H9 (cell line): ENCODE results near the gene C16orf92. TPM values are rescaled to one million over a fixed set of nuclear protein-coding genes. Genes with fewer than 3 reads are reported as not detected.

Experiments
- DNase-seq: peaks from one replicate; pipeline ENCODE4 v3.0.0-alpha.2; 2017
- H2AFZ ChIP-seq: one replicate; pipeline ENCODE4 v1.6.1; 2013; ENCODE audit warnings: mild to moderate bottlenecking, low read length, control low read depth, moderate library complexity
- H2AK5ac ChIP-seq: 2 replicates; pipeline ENCODE4 v1.6.1; 2013; ENCODE audit warnings: low read length, control low read depth, mixed read lengths; ENCODE audit not compliant: insufficient read length
- H2BK120ac ChIP-seq: one replicate; pipeline ENCODE4 v1.6.1; 2013; ENCODE audit warnings: low read depth, mild to moderate bottlenecking, low read length, control low read depth, inconsistent platforms; ENCODE audit not compliant: poor library complexity, severe bottlenecking
- H2BK12ac ChIP-seq: 2 replicates; pipeline ENCODE4 v1.6.1; 2013; ENCODE audit warnings: low read length, control low read depth, mixed read lengths, low read depth; ENCODE audit not compliant: insufficient read length
- H2BK15ac ChIP-seq: 2 replicates; pipeline ENCODE4 v1.6.1; 2013; ENCODE audit warnings: low read depth, low read length, control low read depth
- H2BK20ac ChIP-seq: one replicate; pipeline ENCODE4 v1.6.1; 2013; ENCODE audit warnings: low read depth, mild to moderate bottlenecking, low read length, control low read depth, inconsistent platforms; ENCODE audit not compliant: poor library complexity, severe bottlenecking
- H2BK5ac ChIP-seq: 2 replicates; pipeline ENCODE4 v1.6.1; 2013; ENCODE audit warnings: low read length, control low read depth, mixed read lengths; ENCODE audit not compliant: insufficient read length
- H3K14ac ChIP-seq: 2 replicates; pipeline ENCODE4 v1.6.1; 2013; ENCODE audit warnings: low read length, control low read depth; ENCODE audit not compliant: insufficient read depth
- H3K18ac ChIP-seq: 2 replicates; pipeline ENCODE4 v1.6.1; 2013; ENCODE audit warnings: low read depth, mild to moderate bottlenecking, mixed read lengths, low read length, control low read depth; ENCODE audit not compliant: insufficient read length
- H3K23ac ChIP-seq: 2 replicates; pipeline ENCODE4 v1.6.1; 2013; ENCODE audit warnings: low read length, control low read depth, mixed read lengths, low read depth; ENCODE audit not compliant: insufficient read length
- H3K23me2 ChIP-seq: 2 replicates; pipeline ENCODE4 v1.6.1; 2013; ENCODE audit warnings: low read depth, mild to moderate bottlenecking, mixed read lengths, low read length, control low read depth; ENCODE audit not compliant: insufficient read length, poor library complexity, severe bottlenecking
- H3K27ac ChIP-seq: 2 replicates; pipeline ENCODE4 v1.5.1; 2013; ENCODE audit warnings: low read length, control low read depth, mixed read lengths, low read depth; ENCODE audit not compliant: insufficient read length
- H3K27me3 ChIP-seq: 2 replicates; pipeline ENCODE4 v1.6.1; 2013; ENCODE audit warnings: low read length, control low read depth, inconsistent platforms; ENCODE audit not compliant: insufficient read depth
- H3K4ac ChIP-seq: 2 replicates; pipeline ENCODE4 v1.6.1; 2013; ENCODE audit warnings: low read depth, mild to moderate bottlenecking, control low read depth, inconsistent platforms, low read length, moderate library complexity
- H3K4me1 ChIP-seq: 2 replicates; pipeline ENCODE4 v1.6.1; 2013; ENCODE audit warnings: low read length, control low read depth, inconsistent platforms; ENCODE audit not compliant: insufficient read depth
- H3K4me2 ChIP-seq: 2 replicates; pipeline ENCODE4 v1.6.1; 2013; ENCODE audit warnings: low read length, control low read depth, mixed read lengths; ENCODE audit not compliant: insufficient read length, insufficient read depth
- H3K56ac ChIP-seq: 2 replicates; pipeline ENCODE4 v1.6.1; 2013; ENCODE audit warnings: low read depth, mild to moderate bottlenecking, mixed read lengths, low read length, control low read depth; ENCODE audit not compliant: insufficient read length
- H3K79me1 ChIP-seq: 2 replicates; pipeline ENCODE4 v1.6.1; 2013; ENCODE audit warnings: low read depth, mild to moderate bottlenecking, moderate library complexity, low read length, control low read depth, inconsistent platforms; ENCODE audit not compliant: insufficient read depth, poor library complexity, severe bottlenecking
- H3K79me2 ChIP-seq: 2 replicates; pipeline ENCODE4 v1.6.1; 2013; ENCODE audit warnings: low read length, control low read depth, inconsistent platforms; ENCODE audit not compliant: insufficient read depth
- H3K9ac ChIP-seq: 2 replicates; pipeline ENCODE4 v1.6.1; 2013; ENCODE audit warnings: low read length, control low read depth, mixed read lengths; ENCODE audit not compliant: insufficient read length; ENCODE audit errors: extremely low read depth
- H3K9me3 ChIP-seq: one replicate; pipeline ENCODE4 v1.6.1; 2013; ENCODE audit warnings: low read depth, low read length, inconsistent platforms; ENCODE audit not compliant: control insufficient read depth
- H3T11ph ChIP-seq: one replicate; pipeline ENCODE4 v1.6.1; 2013; ENCODE audit warnings: mild to moderate bottlenecking, low read length, control low read depth, inconsistent platforms
- H4K20me1 ChIP-seq: one replicate; pipeline ENCODE4 v1.6.1; 2013; ENCODE audit not compliant: control insufficient read depth, insufficient read length, insufficient read depth
- H4K5ac ChIP-seq: 2 replicates; pipeline ENCODE4 v1.6.1; 2013; ENCODE audit warnings: low read depth, mild to moderate bottlenecking, mixed read lengths, low read length, control low read depth; ENCODE audit not compliant: insufficient read length
- H4K8ac ChIP-seq: replicated peaks from 2 replicates; pipeline ENCODE4 v1.6.1; 2013; ENCODE audit warnings: low read length, control low read depth, mixed read lengths, low read depth; ENCODE audit not compliant: insufficient read length
- H4K91ac ChIP-seq: 2 replicates; pipeline ENCODE4 v1.6.1; 2013; ENCODE audit warnings: low read depth, mild to moderate bottlenecking, moderate library complexity, mixed read lengths, low read length, control low read depth; ENCODE audit not compliant: insufficient read length
- H3K27ac Mint-ChIP-seq, 3 experiments: 2 replicates in 2 of 3; 3 replicates in 1 of 3; pipeline ENCODE4 v1.8.0; 2020 to 2021; ENCODE audit warnings: mixed read lengths in 3 of 3, mild to moderate bottlenecking in 1 of 3, moderate library complexity in 1 of 3
- H3K27me3 Mint-ChIP-seq: 2 replicates; pipeline ENCODE4 v1.8.0; 2021; ENCODE audit warnings: low read depth, mild to moderate bottlenecking, moderate library complexity, mixed read lengths
- H3K36me3 Mint-ChIP-seq, 3 experiments: 2 replicates in 2 of 3; 3 replicates in 1 of 3; pipeline ENCODE4 v1.8.0; 2020 to 2021; ENCODE audit warnings: low read depth in 3 of 3, mixed read lengths in 3 of 3; ENCODE audit not compliant: insufficient read depth in 1 of 3
- H3K4me1 Mint-ChIP-seq, 2 experiments: 2 replicates each; pipeline ENCODE4 v1.8.0; 2020; ENCODE audit warnings: mixed read lengths in 2 of 2
- H3K4me3 Mint-ChIP-seq, 2 experiments: 2 replicates in 1 of 2; 3 replicates in 1 of 2; pipeline ENCODE4 v1.8.0; 2020 to 2021; ENCODE audit warnings: mild to moderate bottlenecking in 2 of 2, mixed read lengths in 2 of 2, moderate library complexity in 1 of 2
- H3K9me3 Mint-ChIP-seq, 2 experiments: 2 replicates in 1 of 2; 3 replicates in 1 of 2; pipeline ENCODE4 v1.8.0; 2020; ENCODE audit warnings: mild to moderate bottlenecking in 2 of 2, mixed read lengths in 2 of 2, moderate library complexity in 1 of 2
- WGBS: extraction: QIAGEN DNeasy Blood & Tissue Kit; methylation state at CpG from one replicate; pipeline ENCODE4 v1.1.7; 2013; ENCODE audit warnings: missing lambda C conversion rate, low lambda C conversion rate, mixed read lengths; ENCODE audit not compliant: insufficient read length; ENCODE audit errors: extremely low coverage; 5-methylcytosine and 5-hydroxymethylcytosine counted together
- total RNA-seq: library from RNA; stranded (reverse); gene quantifications from 2 replicates; pipeline ENCODE4 v1.2.1, GENCODE V29; 2021
- TF ChIP-seq, protein P1 (sequence below): fragments of 200-600 bp; sonication (generic); conservative IDR thresholded peaks from 3 replicates; pipeline ENCODE4 v1.8.0; 2021; ENCODE audit warnings: antibody characterized with exemption, mild to moderate bottlenecking

Gene C16orf92
- total RNA-seq, 1 experiment from 2014 or later: not detected

DNA sequence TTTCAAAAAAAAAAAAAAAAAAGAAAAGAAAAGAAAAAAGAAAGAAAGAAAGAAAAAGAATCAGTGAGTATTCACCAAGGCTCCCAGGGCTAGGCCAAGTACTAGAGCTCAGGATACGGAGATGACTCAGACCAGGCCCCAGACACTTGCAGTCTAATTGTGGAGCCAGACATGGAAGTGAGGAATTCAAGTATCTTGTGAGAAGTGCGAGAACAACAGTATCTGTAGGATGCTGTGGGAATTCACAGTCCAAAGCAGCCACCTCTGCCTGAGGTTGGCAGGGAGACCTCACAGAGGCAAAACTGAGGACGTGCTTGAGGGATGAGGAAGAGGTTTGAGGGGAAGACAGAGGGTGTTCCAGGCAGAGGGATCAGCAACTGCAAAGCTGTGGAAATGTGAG, 28.5 kb downstream of the C16orf92 start:
- no peaks in the 10 kb centered on the region for H3K4me1 ChIP-seq
- no peak overlapping the region for H3T11ph ChIP-seq
- no peaks in the 10 kb centered on the region for H3K27me3 ChIP-seq
- TF ChIP-seq, protein P1, sequence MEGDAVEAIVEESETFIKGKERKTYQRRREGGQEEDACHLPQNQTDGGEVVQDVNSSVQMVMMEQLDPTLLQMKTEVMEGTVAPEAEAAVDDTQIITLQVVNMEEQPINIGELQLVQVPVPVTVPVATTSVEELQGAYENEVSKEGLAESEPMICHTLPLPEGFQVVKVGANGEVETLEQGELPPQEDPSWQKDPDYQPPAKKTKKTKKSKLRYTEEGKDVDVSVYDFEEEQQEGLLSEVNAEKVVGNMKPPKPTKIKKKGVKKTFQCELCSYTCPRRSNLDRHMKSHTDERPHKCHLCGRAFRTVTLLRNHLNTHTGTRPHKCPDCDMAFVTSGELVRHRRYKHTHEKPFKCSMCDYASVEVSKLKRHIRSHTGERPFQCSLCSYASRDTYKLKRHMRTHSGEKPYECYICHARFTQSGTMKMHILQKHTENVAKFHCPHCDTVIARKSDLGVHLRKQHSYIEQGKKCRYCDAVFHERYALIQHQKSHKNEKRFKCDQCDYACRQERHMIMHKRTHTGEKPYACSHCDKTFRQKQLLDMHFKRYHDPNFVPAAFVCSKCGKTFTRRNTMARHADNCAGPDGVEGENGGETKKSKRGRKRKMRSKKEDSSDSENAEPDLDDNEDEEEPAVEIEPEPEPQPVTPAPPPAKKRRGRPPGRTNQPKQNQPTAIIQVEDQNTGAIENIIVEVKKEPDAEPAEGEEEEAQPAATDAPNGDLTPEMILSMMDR: no peak
- no peak overlapping the region for H2BK120ac ChIP-seq
- H3K9me3 ChIP-seq: no peaks in the 10 kb centered on the region
- Mint-ChIP-seq H3K4me3 (peak overlapping the region in 1 of 2 experiments; percentile 25; a peak in 3 of 5 replicates), H3K9me3 (no peaks in the 10 kb centered on the region), H3K4me1 (peaks cover 13 to 20% of the 10 kb centered on the region in 2 experiments), H3K27ac (no peak overlapping the region), H3K27me3 (peaks cover 20% of the 10 kb centered on the region), H3K36me3 (no peaks in the 10 kb centered on the region)
- H3K23ac ChIP-seq: no peak overlapping the region
- H3K56ac ChIP-seq: no peak overlapping the region
- H4K91ac ChIP-seq: no peak overlapping the region
- H4K8ac ChIP-seq: no peak overlapping the region
- no peak overlapping the region for H3K27ac ChIP-seq
- no peak overlapping the region for H2AK5ac ChIP-seq
- no peak overlapping the region for H4K5ac ChIP-seq
- no peak overlapping the region for H2BK5ac ChIP-seq
- H4K20me1 ChIP-seq: no peaks in the 10 kb centered on the region
- no peak overlapping the region for H2BK20ac ChIP-seq
- H3K79me2 ChIP-seq: no peaks in the 10 kb centered on the region
- no peak overlapping the region for H2AFZ ChIP-seq
- peaks cover 9% of the 10 kb centered on the region for H3K23me2 ChIP-seq
- no peak for DNase-seq
- no CpG with 5 or more reads among the region's 3 CpGs for WGBS
- no peaks in the 10 kb centered on the region for H3K79me1 ChIP-seq
- H3K18ac ChIP-seq: no peak overlapping the region
- no peak overlapping the region for H2BK15ac ChIP-seq
- no peak overlapping the region for H3K4me2 ChIP-seq
- H3K9ac ChIP-seq: no peak overlapping the region
- H2BK12ac ChIP-seq: no peak overlapping the region
- H3K14ac ChIP-seq: no peak overlapping the region
- no peak overlapping the region for H3K4ac ChIP-seq
